ENCODE data around the gene ADCY4. TPM values are rescaled to one million over a fixed set of nuclear protein-coding genes. Genes with fewer than 3 reads are reported as not detected.

The ADCY4 gene
- total and polyA plus RNA-seq, 2 of the 13 experiments (the other 11 are each of a cell fraction or from before 2014, with no cell fraction given): 0.03 TPM; not detected in 1

DNA sequence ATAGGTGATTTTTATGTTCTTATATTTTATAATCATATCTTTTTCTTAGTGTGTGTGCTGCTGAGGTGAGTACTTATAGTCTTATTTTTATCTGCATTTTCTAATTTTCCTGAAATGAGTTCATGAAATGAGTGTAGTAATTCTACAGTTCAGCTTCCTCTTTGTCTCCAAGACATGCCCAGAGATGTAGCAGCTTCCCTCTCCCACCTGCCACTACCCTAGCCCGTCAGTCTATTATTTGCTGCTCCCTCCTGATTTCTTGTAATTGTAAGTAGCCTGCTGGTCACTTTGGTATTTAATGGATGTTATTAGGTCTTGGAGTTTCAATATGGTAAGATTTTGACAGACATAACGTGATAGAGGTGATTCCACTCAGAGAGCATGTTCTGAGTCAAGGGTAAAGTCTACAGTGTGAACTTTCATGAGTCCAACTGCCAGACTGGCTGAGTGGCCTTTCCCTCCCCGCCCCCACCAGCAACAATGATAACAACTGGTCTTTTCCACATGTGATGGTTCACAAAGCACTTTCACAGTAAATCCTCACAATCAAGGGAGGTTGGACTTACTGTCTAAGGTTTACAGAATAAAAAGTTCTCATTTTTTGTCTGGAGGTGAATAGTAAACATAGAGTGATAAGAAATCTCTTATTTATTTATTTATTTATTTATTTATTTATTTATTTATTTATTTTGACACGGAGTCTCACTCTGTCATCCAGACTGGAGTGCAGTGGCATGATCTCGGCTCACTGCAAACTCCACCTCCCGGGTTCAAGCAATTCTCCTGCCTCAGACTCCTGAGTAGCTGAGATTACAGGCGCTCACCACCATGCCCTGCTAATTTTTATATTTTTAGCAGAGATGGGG is 9.2 kb upstream of the ADCY4 start (continued):
- TF ChIP-seq, protein P1, sequence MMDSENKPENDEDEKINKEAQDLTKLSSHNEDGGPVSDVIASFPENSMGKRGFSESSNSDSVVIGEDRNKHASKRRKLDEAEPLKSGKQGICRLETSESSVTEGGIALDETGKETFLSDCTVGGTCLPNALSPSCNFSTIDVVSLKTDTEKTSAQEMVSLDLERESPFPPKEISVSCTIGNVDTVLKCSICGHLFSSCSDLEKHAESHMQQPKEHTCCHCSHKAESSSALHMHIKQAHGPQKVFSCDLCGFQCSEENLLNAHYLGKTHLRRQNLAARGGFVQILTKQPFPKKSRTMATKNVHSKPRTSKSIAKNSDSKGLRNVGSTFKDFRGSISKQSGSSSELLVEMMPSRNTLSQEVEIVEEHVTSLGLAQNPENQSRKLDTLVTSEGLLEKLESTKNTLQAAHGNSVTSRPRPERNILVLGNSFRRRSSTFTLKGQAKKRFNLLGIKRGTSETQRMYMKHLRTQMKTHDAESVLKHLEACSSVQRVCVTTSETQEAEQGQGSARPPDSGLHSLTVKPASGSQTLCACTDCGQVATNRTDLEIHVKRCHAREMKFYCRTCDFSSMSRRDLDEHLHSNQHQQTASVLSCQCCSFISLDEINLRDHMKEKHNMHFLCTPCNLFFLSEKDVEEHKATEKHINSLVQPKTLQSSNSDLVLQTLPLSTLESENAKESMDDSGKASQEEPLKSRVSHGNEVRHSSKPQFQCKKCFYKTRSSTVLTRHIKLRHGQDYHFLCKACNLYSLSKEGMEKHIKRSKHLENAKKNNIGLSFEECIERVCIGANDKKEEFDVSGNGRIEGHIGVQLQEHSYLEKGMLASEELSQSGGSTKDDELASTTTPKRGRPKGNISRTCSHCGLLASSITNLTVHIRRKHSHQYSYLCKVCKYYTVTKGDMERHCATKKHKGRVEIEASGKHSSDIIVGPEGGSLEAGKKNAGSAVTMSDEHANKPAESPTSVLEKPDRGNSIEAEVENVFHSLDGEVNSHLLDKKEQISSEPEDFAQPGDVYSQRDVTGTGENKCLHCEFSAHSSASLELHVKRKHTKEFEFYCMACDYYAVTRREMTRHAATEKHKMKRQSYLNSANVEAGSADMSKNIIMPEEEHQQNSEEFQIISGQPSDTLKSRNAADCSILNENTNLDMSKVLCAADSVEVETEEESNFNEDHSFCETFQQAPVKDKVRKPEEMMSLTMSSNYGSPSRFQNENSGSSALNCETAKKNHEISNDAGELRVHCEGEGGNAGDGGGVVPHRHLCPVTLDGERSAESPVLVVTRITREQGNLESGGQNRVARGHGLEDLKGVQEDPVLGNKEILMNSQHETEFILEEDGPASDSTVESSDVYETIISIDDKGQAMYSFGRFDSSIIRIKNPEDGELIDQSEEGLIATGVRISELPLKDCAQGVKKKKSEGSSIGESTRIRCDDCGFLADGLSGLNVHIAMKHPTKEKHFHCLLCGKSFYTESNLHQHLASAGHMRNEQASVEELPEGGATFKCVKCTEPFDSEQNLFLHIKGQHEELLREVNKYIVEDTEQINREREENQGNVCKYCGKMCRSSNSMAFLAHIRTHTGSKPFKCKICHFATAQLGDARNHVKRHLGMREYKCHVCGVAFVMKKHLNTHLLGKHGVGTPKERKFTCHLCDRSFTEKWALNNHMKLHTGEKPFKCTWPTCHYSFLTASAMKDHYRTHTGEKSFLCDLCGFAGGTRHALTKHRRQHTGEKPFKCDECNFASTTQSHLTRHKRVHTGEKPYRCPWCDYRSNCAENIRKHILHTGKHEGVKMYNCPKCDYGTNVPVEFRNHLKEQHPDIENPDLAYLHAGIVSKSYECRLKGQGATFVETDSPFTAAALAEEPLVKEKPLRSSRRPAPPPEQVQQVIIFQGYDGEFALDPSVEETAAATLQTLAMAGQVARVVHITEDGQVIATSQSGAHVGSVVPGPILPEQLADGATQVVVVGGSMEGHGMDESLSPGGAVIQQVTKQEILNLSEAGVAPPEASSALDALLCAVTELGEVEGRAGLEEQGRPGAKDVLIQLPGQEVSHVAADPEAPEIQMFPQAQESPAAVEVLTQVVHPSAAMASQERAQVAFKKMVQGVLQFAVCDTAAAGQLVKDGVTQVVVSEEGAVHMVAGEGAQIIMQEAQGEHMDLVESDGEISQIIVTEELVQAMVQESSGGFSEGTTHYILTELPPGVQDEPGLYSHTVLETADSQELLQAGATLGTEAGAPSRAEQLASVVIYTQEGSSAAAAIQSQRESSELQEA (CRISPR knock-in tag; IDR thresholded peaks at IDR 0.05; ENCODE audit: not compliant biosample characterization): no peak
- TF ChIP-seq MAZ (IDR thresholded peaks at IDR 0.05; ENCODE audit: borderline replicate concordance, low read depth, low read length) (peak; percentile 43; the same call in 1 of the 2 replicates), MAZ (CRISPR knock-in tag; IDR thresholded peaks at IDR 0.05; ENCODE audit: low read depth) (no peak), ZSCAN20 (CRISPR knock-in tag; IDR thresholded peaks at IDR 0.05; ENCODE audit: borderline replicate concordance) (no peak), MXD4 (CRISPR knock-in tag; IDR thresholded peaks at IDR 0.05) (peak; percentile 48; the same call in 1 of the 2 replicates)
- TF ChIP-seq, protein P2, sequence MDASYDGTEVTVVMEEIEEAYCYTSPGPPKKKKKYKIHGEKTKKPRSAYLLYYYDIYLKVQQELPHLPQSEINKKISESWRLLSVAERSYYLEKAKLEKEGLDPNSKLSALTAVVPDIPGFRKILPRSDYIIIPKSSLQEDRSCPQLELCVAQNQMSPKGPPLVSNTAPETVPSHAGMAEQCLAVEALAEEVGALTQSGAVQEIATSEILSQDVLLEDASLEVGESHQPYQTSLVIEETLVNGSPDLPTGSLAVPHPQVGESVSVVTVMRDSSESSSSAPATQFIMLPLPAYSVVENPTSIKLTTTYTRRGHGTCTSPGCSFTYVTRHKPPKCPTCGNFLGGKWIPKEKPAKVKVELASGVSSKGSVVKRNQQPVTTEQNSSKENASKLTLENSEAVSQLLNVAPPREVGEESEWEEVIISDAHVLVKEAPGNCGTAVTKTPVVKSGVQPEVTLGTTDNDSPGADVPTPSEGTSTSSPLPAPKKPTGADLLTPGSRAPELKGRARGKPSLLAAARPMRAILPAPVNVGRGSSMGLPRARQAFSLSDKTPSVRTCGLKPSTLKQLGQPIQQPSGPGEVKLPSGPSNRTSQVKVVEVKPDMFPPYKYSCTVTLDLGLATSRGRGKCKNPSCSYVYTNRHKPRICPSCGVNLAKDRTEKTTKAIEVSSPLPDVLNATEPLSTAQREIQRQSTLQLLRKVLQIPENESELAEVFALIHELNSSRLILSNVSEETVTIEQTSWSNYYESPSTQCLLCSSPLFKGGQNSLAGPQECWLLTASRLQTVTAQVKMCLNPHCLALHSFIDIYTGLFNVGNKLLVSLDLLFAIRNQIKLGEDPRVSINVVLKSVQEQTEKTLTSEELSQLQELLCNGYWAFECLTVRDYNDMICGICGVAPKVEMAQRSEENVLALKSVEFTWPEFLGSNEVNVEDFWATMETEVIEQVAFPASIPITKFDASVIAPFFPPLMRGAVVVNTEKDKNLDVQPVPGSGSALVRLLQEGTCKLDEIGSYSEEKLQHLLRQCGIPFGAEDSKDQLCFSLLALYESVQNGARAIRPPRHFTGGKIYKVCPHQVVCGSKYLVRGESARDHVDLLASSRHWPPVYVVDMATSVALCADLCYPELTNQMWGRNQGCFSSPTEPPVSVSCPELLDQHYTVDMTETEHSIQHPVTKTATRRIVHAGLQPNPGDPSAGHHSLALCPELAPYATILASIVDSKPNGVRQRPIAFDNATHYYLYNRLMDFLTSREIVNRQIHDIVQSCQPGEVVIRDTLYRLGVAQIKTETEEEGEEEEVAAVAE (CRISPR knock-in tag; IDR thresholded peaks at IDR 0.05; ENCODE audit: borderline replicate concordance): peak; percentile 63
- TF ChIP-seq, protein P3, sequence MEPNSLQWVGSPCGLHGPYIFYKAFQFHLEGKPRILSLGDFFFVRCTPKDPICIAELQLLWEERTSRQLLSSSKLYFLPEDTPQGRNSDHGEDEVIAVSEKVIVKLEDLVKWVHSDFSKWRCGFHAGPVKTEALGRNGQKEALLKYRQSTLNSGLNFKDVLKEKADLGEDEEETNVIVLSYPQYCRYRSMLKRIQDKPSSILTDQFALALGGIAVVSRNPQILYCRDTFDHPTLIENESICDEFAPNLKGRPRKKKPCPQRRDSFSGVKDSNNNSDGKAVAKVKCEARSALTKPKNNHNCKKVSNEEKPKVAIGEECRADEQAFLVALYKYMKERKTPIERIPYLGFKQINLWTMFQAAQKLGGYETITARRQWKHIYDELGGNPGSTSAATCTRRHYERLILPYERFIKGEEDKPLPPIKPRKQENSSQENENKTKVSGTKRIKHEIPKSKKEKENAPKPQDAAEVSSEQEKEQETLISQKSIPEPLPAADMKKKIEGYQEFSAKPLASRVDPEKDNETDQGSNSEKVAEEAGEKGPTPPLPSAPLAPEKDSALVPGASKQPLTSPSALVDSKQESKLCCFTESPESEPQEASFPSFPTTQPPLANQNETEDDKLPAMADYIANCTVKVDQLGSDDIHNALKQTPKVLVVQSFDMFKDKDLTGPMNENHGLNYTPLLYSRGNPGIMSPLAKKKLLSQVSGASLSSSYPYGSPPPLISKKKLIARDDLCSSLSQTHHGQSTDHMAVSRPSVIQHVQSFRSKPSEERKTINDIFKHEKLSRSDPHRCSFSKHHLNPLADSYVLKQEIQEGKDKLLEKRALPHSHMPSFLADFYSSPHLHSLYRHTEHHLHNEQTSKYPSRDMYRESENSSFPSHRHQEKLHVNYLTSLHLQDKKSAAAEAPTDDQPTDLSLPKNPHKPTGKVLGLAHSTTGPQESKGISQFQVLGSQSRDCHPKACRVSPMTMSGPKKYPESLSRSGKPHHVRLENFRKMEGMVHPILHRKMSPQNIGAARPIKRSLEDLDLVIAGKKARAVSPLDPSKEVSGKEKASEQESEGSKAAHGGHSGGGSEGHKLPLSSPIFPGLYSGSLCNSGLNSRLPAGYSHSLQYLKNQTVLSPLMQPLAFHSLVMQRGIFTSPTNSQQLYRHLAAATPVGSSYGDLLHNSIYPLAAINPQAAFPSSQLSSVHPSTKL (CRISPR knock-in tag; IDR thresholded peaks at IDR 0.05): peak; percentile 46

Data from HepG2 (cell line).